B cell (primary cell): Measurements from ENCODE around the gene SSR1. TPM values are rescaled to one million over a fixed set of nuclear protein-coding genes. Genes with fewer than 3 reads are reported as not detected.

Experiments
- ATAC-seq: fragments of 200-7000 bp; cut with Tn5 transposase; one replicate; pipeline ENCODE4 v1.10.0; 2021; ENCODE audit warnings: low read depth, mild to moderate bottlenecking, moderate number of reproducible peaks, moderate library complexity
- CTCF ChIA-PET: fragments of 350-600 bp; sonication (Branson Sonifier 250); formaldehyde crosslinking; loops from one replicate; lab custom pipeline; 2021; ENCODE audit warnings: antibody characterized with exemption, inconsistent platforms; lab: Charles Lee
- POLR2A ChIA-PET: fragments of 350-600 bp; sonication (Branson Sonifier 250); formaldehyde crosslinking; loops from one replicate; lab custom pipeline; 2021; ENCODE audit warnings: antibody characterized with exemption; lab: Charles Lee
- DNase-seq: peaks from one replicate; pipeline ENCODE4 v3.0.0; 2013
- H2AFZ ChIP-seq: 2 replicates; pipeline ENCODE4 v1.6.1; 2012; ENCODE audit warnings: mild to moderate bottlenecking, low read depth, low read length; ENCODE audit not compliant: insufficient read depth, poor library complexity, severe bottlenecking
- H3K27ac ChIP-seq, 2 donors: 1 replicate in 1 of 2; 2 replicates in 1 of 2; pipeline ENCODE4 v1.5.1; 2012 to 2013; ENCODE audit warnings: low read length in 2 of 2, mild to moderate bottlenecking in 2 of 2, moderate library complexity in 1 of 2
- H3K27me3 ChIP-seq, 4 experiments: fragments of 200-600 bp in 1 of 4; sonication (generic) in 1 of 4; replicated peaks in 1 of 4; 1 replicate in 2 of 4; 2 replicates in 2 of 4; pipeline versions ENCODE4 v1.6.1 to v1.7.0; 2013 to 2016; ENCODE audit warnings: low read length in 3 of 4, mild to moderate bottlenecking in 2 of 4, mixed read lengths in 1 of 4, moderate library complexity in 1 of 4; ENCODE audit not compliant: insufficient read depth in 4 of 4, control insufficient read depth in 3 of 4; ENCODE audit errors: control extremely low read depth in 1 of 4
- H3K36me3 ChIP-seq, 2 experiments: replicated peaks in 1 of 2; 1 replicate in 1 of 2; 2 replicates in 1 of 2; pipeline versions ENCODE4 v1.6.1 to v1.7.1; 2013; ENCODE audit warnings: low read length in 1 of 2; ENCODE audit not compliant: insufficient read depth in 2 of 2, control insufficient read depth in 1 of 2; ENCODE audit errors: control extremely low read depth in 1 of 2, extremely low read depth in 1 of 2
- H3K4me1 ChIP-seq, 2 donors: fragments of 200-600 bp in 1 of 2; sonication (generic) in 1 of 2; 1 replicate in 1 of 2; 2 replicates in 1 of 2; pipeline versions ENCODE4 v1.5.1 to v1.6.1; 2013 to 2017; ENCODE audit warnings: low read length in 2 of 2; ENCODE audit not compliant: control insufficient read depth in 2 of 2, insufficient read depth in 2 of 2
- H3K4me2 ChIP-seq: replicated peaks from 2 replicates; pipeline ENCODE3; 2012; ENCODE audit warnings: mild to moderate bottlenecking, low read depth, low read length; ENCODE audit not compliant: poor library complexity, severe bottlenecking
- H3K4me3 ChIP-seq, 5 experiments: fragments of 200-600 bp in 1 of 5; sonication (generic) in 1 of 5; 1 replicate in 3 of 5; 2 replicates in 2 of 5; pipeline versions ENCODE4 v1.5.1 to v1.7.0; 2011 to 2016; ENCODE audit warnings: low read length in 4 of 5, mild to moderate bottlenecking in 4 of 5, low read depth in 2 of 5, control low read depth in 1 of 5, moderate library complexity in 1 of 5; ENCODE audit not compliant: insufficient read depth in 1 of 5; ENCODE audit errors: control extremely low read depth in 1 of 5, extremely low read depth in 1 of 5
- H3K79me2 ChIP-seq: fragments of 200-600 bp; sonication (generic); one replicate; pipeline ENCODE4 v1.6.0; 2016; ENCODE audit warnings: low read length; ENCODE audit not compliant: control insufficient read depth, insufficient read depth
- H3K9ac ChIP-seq: fragments of 200-600 bp; sonication (generic); 2 replicates; pipeline ENCODE4 v1.6.1; 2017; ENCODE audit warnings: mild to moderate bottlenecking, low read length, moderate library complexity
- H3K9me3 ChIP-seq, 3 donors: one replicate each; pipeline versions ENCODE4 v1.6.1 to v1.7.1; 2013; ENCODE audit warnings: low read length in 2 of 3; ENCODE audit not compliant: control insufficient read depth in 2 of 3, insufficient read depth in 1 of 3; ENCODE audit errors: control extremely low read depth in 1 of 3
- H4K20me1 ChIP-seq: 2 replicates; pipeline ENCODE4 v1.6.0; 2012; ENCODE audit warnings: mild to moderate bottlenecking, low read length; ENCODE audit not compliant: insufficient read depth, control insufficient read depth, poor library complexity, severe bottlenecking
- H3K27ac Mint-ChIP-seq: one replicate; pipeline ENCODE4 v1.8.0; 2021; ENCODE audit warnings: mixed read lengths
- H3K27me3 Mint-ChIP-seq: one replicate; pipeline ENCODE4 v1.8.0; 2021; ENCODE audit warnings: mixed read lengths
- H3K4me1 Mint-ChIP-seq: one replicate; pipeline ENCODE4 v1.8.0; 2021; ENCODE audit warnings: mixed read lengths
- H3K4me3 Mint-ChIP-seq: one replicate; pipeline ENCODE4 v1.8.0; 2021; ENCODE audit warnings: mixed read lengths
- H3K9me3 Mint-ChIP-seq: one replicate; pipeline ENCODE4 v1.8.0; 2022; ENCODE audit warnings: mixed read lengths; ENCODE audit not compliant: insufficient read depth
- EZH2 ChIP-seq: IDR thresholded peaks from 2 replicates; pipeline ENCODE4 v1.6.1; 2012; ENCODE audit warnings: borderline replicate concordance, low read depth, mild to moderate bottlenecking, moderate library complexity, low read length; ENCODE audit not compliant: insufficient read depth, poor library complexity, severe bottlenecking
- WGBS: methylation state at CpG from one replicate; pipeline ENCODE4 v1.1.5; 2013; ENCODE audit warnings: missing lambda C conversion rate; ENCODE audit not compliant: insufficient coverage; 5-methylcytosine and 5-hydroxymethylcytosine counted together
- intact Hi-C: fragments of 100-400 bp; cut with micrococcal nuclease; formaldehyde crosslinking; loops from one replicate; pipeline ENCODE4 v1.10.0; 2022
- polyA plus RNA-seq: library from polyadenylated mRNA; depleted of rRNA; stranded (reverse); fragments of >200 nt; gene quantifications from 2 replicates; pipeline ENCODE4 v1.2.3, GENCODE V29; 2012
- total RNA-seq, 2 donors: library from RNA; stranded (reverse); fragments of 120-200 nt in 1 of 2; gene quantifications; 1 replicate in 1 of 2; 2 replicates in 1 of 2; pipeline versions ENCODE4 v1.2.3 to v1.2.4, GENCODE V29; 2013 to 2022
- TF ChIP-seq, protein P1 (sequence below): fragments of 200-600 bp; IDR thresholded peaks from one replicate; pipeline ENCODE4 v1.8.0; 2022; ENCODE audit warnings: antibody characterized with exemption, mild to moderate bottlenecking

The SSR1 gene
- total and polyA plus RNA-seq, 2 donors (not counting 1 experiment from before 2014, with no cell fraction given), result 15.9 to 81.6 TPM

DNA sequence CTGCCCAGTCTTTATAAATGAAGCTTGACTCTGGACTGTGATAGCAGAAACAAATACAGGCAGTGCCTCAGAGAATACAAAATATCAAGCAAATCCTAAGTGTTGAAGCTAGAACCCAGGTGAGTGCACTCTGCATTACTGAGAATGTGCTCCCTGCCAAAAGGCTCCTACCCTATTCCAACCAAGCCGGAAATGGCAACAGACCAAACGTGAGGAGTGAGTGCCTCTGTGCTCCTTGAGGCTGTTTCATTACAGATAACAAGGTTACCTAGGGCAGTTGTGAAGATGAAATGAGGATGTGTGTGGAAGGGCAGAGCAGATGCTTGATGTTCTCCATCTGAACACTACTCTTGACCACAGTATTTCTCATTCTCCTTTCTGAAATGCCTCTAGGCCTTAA is 29.3 kb downstream of the SSR1 start:
- CTCF ChIA-PET, result interaction anchor here (0.9 to 1.6 kb wide), 3 partner anchors 8 to 106 kb away, joined by 3 to 4 read pairs (median 4); partner anchors contain the start of genes CAGE1 and RIOK1
- intact Hi-C loops, result no loop called here

More for the DNA sequence above, 29.3 kb downstream of the SSR1 start:
- H4K20me1 ChIP-seq, result no peaks in the 10 kb centered on the region
- no peak overlapping the region for H2AFZ ChIP-seq
- Mint-ChIP-seq H3K4me3 (no peak overlapping the region), H3K4me1 (peaks cover 11% of the 10 kb centered on the region), H3K9me3 (no peaks in the 10 kb centered on the region), H3K27ac (no peak overlapping the region), H3K27me3 (no peaks in the 10 kb centered on the region)
- 20% methylated on average over 1 of the region's 2 CpGs for WGBS
- no peaks in the 10 kb centered on the region for H3K27me3 ChIP-seq
- no peak overlapping the region for H3K4me3 ChIP-seq
- no peaks in the 10 kb centered on the region for H3K79me2 ChIP-seq
- H3K27ac ChIP-seq, result no peak overlapping the region
- POLR2A ChIA-PET, result no interaction called here
- H3K9me3 ChIP-seq, result no peaks in the 10 kb centered on the region
- no peak overlapping the region for H3K9ac ChIP-seq
- TF ChIP-seq, protein P1, sequence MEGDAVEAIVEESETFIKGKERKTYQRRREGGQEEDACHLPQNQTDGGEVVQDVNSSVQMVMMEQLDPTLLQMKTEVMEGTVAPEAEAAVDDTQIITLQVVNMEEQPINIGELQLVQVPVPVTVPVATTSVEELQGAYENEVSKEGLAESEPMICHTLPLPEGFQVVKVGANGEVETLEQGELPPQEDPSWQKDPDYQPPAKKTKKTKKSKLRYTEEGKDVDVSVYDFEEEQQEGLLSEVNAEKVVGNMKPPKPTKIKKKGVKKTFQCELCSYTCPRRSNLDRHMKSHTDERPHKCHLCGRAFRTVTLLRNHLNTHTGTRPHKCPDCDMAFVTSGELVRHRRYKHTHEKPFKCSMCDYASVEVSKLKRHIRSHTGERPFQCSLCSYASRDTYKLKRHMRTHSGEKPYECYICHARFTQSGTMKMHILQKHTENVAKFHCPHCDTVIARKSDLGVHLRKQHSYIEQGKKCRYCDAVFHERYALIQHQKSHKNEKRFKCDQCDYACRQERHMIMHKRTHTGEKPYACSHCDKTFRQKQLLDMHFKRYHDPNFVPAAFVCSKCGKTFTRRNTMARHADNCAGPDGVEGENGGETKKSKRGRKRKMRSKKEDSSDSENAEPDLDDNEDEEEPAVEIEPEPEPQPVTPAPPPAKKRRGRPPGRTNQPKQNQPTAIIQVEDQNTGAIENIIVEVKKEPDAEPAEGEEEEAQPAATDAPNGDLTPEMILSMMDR, result no peak
- no peak for TF ChIP-seq EZH2
- H3K4me1 ChIP-seq, result peaks cover 11 to 13% of the 10 kb centered on the region in 2 donors
- ATAC-seq (no peak), DNase-seq (no peak)
- no peak overlapping the region for H3K4me2 ChIP-seq
- H3K36me3 ChIP-seq, result peaks cover 2 to 31% of the 10 kb centered on the region in 2 experiments
